Measurements from ENCODE around the gene CTNND2. TPM values are rescaled to one million over a fixed set of nuclear protein-coding genes. Genes with fewer than 3 reads are reported as not detected.

Gene CTNND2
- total RNA-seq, 2 experiments from 2014 or later: 0.20 TPM; not detected in 1

- Mint-ChIP-seq H3K9me3 (no peaks in the 10 kb centered on the region), H3K27me3 (no peaks in the 10 kb centered on the region), H3K4me3 (no peak overlapping the region), H3K36me3 (ENCODE audit: low read depth) (no peaks in the 10 kb centered on the region), H3K27ac (no peak overlapping the region), H3K4me1 (ENCODE audit: low read depth) (no peaks in the 10 kb centered on the region)
- Histone ChIP-seq H3K9me3 (ENCODE audit: control insufficient read depth in 1 of 2, insufficient read depth in 1 of 2, low read length in 2 of 2) (no peaks in the 10 kb centered on the region), H3K4me1 (ENCODE audit: insufficient read depth, low read length) (no peaks in the 10 kb centered on the region), H3K27ac (ENCODE audit: low read depth in 1 of 2, low read length in 2 of 2) (no peak overlapping the region), H3K27me3 (ENCODE audit: control insufficient read depth in 1 of 2, insufficient read depth in 2 of 2, low read length in 2 of 2) (no peaks in the 10 kb centered on the region), H3K36me3 (ENCODE audit: insufficient read depth, low read length) (no peaks in the 10 kb centered on the region), H3K4me3 (ENCODE audit: low read length) (no peak overlapping the region)
- intact Hi-C loops (cut with DNase I, micrococcal nuclease): no loop called here
- TF ChIP-seq CTCF (IDR thresholded peaks at IDR 0.05): no peak
- ChIA-PET POLR2A (no interaction called here), CTCF (no interaction called here)
- ATAC-seq (ENCODE audit: poor library complexity) (no peak), DNase-seq (no peak)
These were observed 396.9 kb downstream of the CTNND2 start for GRCh38 chr5:11507156-11507910.

DNA sequence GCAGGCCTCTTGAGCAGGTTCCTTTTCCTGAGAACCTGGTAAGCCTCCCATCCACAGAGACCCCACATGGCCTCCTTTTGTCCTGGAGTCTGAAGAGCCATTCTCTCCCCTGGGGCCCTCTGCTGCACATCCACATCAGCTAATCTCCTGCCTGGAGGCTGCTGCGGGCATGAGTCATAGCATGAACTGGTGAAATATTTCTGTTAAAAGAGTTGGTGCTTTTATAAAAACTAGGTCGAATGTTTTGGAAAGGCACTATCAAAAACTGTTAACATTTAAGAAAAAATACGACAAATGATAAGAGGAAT lies 399.4 kb downstream of the CTNND2 start:
- H3K4me1 Mint-ChIP-seq (ENCODE audit: low read depth): no peaks in the 10 kb centered on the region
- TF ChIP-seq CTCF (IDR thresholded peaks at IDR 0.05): no peak
- no peaks in the 10 kb centered on the region for H3K36me3 Mint-ChIP-seq (ENCODE audit: low read depth)
- Histone ChIP-seq H3K4me1 (ENCODE audit: insufficient read depth, low read length) (no peaks in the 10 kb centered on the region), H3K36me3 (ENCODE audit: insufficient read depth, low read length) (no peaks in the 10 kb centered on the region), H3K9me3 (ENCODE audit: control insufficient read depth in 1 of 2, insufficient read depth in 1 of 2, low read length in 2 of 2) (no peaks in the 10 kb centered on the region), H3K27me3 (ENCODE audit: control insufficient read depth in 1 of 2, insufficient read depth in 2 of 2, low read length in 2 of 2) (no peaks in the 10 kb centered on the region), H3K27ac (ENCODE audit: low read depth in 1 of 2, low read length in 2 of 2) (no peak overlapping the region), H3K4me3 (ENCODE audit: low read length) (no peak overlapping the region)
- ChIA-PET POLR2A (no interaction called here), CTCF (no interaction called here)
- H3K4me3 Mint-ChIP-seq: no peak overlapping the region
- H3K27me3 Mint-ChIP-seq: no peaks in the 10 kb centered on the region
- H3K27ac Mint-ChIP-seq: no peak overlapping the region
- H3K9me3 Mint-ChIP-seq: no peaks in the 10 kb centered on the region
- intact Hi-C loops (cut with DNase I, micrococcal nuclease): no loop called here
- ATAC-seq (ENCODE audit: poor library complexity) (no peak), DNase-seq (no peak)

GRCh38 chr5:11504065-11504885 lies 400.0 kb downstream of the CTNND2 start:
- intact Hi-C loops (cut with DNase I, micrococcal nuclease): no loop called here
- no peaks in the 10 kb centered on the region for H3K36me3 ChIP-seq (ENCODE audit: insufficient read depth, low read length)
- H3K27me3 Mint-ChIP-seq: no peaks in the 10 kb centered on the region
- no peaks in the 10 kb centered on the region for H3K4me1 Mint-ChIP-seq (ENCODE audit: low read depth)
- no peaks in the 10 kb centered on the region for H3K4me1 ChIP-seq (ENCODE audit: insufficient read depth, low read length)
- ATAC-seq (ENCODE audit: poor library complexity): no peak
- H3K4me3 ChIP-seq (ENCODE audit: low read length): no peak overlapping the region
- DNase-seq: no peak
- no peak overlapping the region for H3K27ac Mint-ChIP-seq
- no peaks in the 10 kb centered on the region for H3K9me3 ChIP-seq (ENCODE audit: control insufficient read depth in 1 of 2, insufficient read depth in 1 of 2, low read length in 2 of 2)
- no peaks in the 10 kb centered on the region for H3K9me3 Mint-ChIP-seq
- no peak overlapping the region for H3K4me3 Mint-ChIP-seq
- TF ChIP-seq CTCF (IDR thresholded peaks at IDR 0.05): no peak
- POLR2A ChIA-PET: no interaction called here
- CTCF ChIA-PET: no interaction called here
- no peaks in the 10 kb centered on the region for H3K36me3 Mint-ChIP-seq (ENCODE audit: low read depth)
- H3K27me3 ChIP-seq (ENCODE audit: control insufficient read depth in 1 of 2, insufficient read depth in 2 of 2, low read length in 2 of 2): no peaks in the 10 kb centered on the region
- H3K27ac ChIP-seq (ENCODE audit: low read depth in 1 of 2, low read length in 2 of 2): no peak overlapping the region

Measured in CD4-positive, alpha-beta T cell (primary cell).